ENCODE data around the gene GRK1.

GRK1 gene

DNA sequence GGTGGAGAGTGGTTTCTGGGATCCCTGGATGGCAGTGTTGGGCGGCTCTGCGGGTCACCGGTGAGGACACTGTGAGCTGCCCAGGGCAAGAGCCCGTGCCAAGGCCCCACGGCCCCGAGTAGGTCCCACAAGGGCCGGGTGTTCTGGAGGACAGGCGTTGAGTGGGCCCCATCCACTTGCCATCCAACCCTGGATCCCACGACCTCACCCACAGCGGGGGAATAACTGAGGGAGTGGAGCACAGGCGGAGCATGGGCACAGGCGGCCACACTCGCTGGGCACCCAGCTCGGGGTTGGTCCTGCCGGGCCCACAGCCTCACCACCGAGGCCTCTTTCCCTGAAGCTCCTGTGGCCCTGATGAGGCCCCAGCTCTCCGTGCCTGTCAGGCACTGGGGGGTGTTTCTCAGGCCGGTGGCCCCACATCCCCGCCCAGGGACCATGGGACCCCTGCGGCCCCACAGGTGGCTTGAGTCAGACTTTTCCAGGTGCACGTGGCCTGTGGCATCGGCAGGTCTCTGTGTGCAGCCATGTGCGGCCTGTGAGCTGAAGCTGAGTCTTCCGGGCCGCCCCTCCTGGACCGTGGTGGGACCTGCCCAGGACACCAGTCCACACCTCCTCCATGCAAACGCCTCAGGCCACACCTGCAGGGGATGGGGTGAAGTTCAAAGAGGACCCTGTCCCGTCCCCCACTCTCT lies 108.6 kb downstream of the GRK1 start:
- TF ChIP-seq, protein P1, sequence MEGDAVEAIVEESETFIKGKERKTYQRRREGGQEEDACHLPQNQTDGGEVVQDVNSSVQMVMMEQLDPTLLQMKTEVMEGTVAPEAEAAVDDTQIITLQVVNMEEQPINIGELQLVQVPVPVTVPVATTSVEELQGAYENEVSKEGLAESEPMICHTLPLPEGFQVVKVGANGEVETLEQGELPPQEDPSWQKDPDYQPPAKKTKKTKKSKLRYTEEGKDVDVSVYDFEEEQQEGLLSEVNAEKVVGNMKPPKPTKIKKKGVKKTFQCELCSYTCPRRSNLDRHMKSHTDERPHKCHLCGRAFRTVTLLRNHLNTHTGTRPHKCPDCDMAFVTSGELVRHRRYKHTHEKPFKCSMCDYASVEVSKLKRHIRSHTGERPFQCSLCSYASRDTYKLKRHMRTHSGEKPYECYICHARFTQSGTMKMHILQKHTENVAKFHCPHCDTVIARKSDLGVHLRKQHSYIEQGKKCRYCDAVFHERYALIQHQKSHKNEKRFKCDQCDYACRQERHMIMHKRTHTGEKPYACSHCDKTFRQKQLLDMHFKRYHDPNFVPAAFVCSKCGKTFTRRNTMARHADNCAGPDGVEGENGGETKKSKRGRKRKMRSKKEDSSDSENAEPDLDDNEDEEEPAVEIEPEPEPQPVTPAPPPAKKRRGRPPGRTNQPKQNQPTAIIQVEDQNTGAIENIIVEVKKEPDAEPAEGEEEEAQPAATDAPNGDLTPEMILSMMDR (conservative IDR thresholded peaks at IDR 0.05; ENCODE audit: control insufficient read depth, insufficient read depth, low read depth, low read length), result no peak
- no peak for DNase-seq (ENCODE audit: low read depth)
- H3K4me3 ChIP-seq (ENCODE audit: control insufficient read depth, low read depth, low read length), result no peak overlapping the region

DNA sequence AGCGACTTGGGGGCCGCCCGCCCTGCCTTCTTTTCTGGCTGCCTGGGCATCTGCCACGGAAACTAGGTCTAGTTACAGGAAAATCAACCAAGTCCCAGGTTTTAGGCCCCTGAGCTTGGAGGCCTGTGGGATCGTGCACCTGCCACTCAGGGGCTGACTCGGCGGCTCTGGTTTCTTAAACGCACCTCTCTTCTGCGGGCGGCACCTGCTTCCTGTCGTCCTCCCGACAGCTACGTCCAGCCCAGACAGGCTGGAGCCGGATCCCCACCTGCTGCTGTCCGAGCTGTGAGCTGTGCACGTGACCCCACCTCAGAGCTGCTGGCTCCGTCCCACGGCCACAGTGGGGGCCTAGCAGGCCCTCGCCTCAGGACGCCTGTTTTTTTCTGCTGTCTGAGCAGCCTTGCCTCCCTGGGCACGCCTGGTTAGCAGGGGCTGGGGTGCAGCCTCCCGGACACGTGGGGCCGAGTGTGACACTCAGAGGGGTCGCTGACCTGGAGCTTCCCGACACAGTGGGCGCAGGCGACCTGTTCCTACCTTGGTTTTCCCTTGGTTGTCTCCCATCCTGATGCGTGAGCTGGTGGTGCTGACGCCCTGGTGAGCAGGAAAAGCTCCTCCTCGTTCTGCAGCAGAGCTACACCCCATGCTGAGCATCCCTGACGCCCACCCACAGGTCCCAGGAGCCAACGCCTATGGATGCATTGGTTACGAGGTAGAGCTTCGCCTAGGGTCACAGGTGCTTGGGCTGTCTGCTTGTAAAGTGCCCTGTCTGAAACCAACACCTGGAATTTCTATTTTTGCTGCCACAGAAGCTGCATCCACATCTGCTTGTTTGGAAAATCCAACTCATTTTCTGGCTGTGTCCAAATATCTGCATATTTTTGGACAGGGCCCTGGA lies 109.5 kb downstream of the GRK1 start:
- no peak overlapping the region for H3K4me3 ChIP-seq (ENCODE audit: control insufficient read depth, low read depth, low read length)
- TF ChIP-seq, protein P1 (conservative IDR thresholded peaks at IDR 0.05; ENCODE audit: control insufficient read depth, insufficient read depth, low read depth, low read length), result no peak
- no peak for DNase-seq (ENCODE audit: low read depth)

DNA sequence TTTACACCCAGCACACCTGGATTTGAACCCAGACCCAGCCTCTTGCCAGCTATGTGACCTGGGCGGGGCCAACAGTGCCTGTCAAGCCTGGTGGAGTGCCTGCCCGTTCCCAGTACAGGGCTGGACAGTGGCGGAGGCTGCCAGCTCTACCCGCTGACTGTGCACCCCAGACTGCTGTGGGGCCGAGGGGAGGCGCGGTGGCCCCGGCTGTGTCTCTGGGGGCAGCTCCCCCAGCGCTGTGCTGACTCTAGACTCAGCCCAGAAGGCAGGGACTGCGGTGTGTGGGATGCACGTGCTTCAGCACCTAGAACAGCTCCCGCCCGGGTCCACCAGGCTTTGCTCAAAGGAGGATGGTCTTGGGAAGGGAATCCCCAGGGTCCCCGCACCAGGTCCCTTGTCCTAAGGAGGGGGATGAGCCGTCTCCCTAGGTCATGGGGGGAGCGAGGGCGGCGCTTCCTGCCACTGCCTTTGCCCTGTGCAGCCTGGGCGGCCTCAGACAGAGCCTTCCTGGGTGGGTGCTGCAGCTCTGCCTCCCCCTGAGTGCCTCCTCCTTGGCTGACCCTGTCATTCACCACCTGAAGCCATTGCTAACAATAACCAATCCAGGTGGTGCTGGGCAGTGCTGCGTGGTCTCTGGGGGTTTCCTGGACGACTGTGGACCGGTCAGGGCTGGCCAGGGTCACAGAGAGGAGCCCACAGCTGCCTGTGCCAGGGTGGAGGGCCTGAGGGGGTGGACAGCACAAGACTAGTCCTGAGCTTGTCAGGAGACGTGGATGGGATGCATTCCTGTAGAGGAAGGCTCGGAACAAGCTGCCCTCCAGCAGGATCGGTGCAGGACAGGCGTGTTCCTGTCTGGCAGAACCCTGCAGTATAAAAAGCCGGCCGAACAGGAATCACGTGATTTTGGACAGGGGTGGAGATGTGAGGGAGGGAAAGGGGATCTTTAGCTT lies 110.6 kb downstream of the GRK1 start:
- TF ChIP-seq, protein P1 (conservative IDR thresholded peaks at IDR 0.05; ENCODE audit: control insufficient read depth, insufficient read depth, low read depth, low read length), result no peak
- H3K4me3 ChIP-seq (ENCODE audit: control insufficient read depth, low read depth, low read length), result no peak overlapping the region
- DNase-seq (ENCODE audit: low read depth), result peak; percentile 22

DNA sequence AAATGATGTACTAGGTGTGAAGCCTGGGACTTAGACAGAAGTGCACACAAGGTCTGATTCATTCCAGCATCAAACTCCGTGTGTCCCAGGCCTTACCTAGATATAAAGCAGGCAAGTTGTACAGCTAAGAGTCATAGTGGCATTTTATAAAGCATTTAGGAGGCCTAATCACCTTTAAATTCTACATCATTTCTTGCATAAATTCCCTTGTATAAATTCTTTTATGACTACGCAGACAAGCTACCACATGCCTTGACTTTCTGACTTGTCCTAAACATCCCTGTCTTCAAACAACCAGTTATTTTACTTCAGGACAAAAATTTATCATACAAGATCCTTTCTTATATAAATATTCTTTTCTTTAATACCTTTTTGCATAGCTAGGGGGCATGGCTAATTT lies 114.6 kb downstream of the GRK1 start:
- no peak overlapping the region for H3K4me3 ChIP-seq (ENCODE audit: control insufficient read depth, low read depth, low read length)
- DNase-seq (ENCODE audit: low read depth), result no peak
- TF ChIP-seq, protein P1 (conservative IDR thresholded peaks at IDR 0.05; ENCODE audit: control insufficient read depth, insufficient read depth, low read depth, low read length), result peak; percentile 30

DNA sequence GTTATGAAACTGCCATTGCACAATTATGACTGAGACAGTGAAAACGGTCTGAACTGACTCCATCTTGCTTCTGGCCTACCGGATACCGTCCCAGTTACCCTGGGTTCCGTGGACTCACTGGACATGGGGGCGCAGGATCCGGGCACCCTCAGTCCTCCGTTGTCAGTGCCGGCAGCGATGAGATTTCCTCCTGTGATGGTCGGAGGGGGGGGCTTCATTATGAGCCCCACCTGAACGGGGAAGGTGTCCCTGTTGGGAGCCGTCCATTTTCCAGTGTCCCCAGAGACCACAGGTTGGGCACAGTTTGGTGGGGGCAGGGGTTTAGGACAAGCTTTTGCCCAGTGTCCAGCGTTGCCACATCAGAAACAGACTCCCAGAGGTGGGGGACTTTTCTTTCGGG lies 115.5 kb downstream of the GRK1 start:
- TF ChIP-seq, protein P1 (conservative IDR thresholded peaks at IDR 0.05; ENCODE audit: control insufficient read depth, insufficient read depth, low read depth, low read length), result no peak
- DNase-seq (ENCODE audit: low read depth), result no peak
- no peak overlapping the region for H3K4me3 ChIP-seq (ENCODE audit: control insufficient read depth, low read depth, low read length)

DNA sequence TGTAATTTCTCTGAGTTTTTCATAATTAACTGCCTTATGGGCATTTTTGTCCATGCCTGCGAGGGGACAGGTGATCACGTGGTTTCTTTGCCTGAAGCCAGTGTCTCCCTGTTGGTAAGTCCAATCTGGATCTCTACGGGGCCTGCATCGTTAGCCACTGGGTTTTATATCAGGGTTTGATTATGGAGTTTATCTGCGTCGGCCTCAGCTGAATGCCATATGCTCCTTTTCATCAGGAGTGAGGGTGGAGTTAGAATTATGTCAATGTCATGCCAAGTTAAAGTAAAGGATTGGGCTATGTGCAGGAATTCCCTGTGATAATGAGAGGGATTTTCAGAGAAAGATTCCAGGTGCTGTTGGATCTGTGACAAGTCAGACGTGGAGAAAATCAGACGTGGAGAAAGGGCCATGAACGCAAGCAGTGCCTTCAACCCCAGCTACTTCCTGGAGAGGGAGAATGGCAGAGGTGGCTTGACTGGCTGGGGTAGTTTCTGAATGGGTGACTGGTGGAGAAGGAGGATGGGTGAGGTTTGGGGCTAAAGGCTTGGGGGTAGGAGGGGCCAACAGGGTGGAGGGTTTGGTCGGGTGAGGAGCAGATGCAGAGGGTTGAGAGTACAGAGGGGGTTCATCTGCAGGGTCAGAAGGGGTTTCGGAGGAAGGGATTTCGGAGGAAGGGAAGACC lies 116.3 kb downstream of the GRK1 start:
- DNase-seq (ENCODE audit: low read depth), result no peak
- no peak overlapping the region for H3K4me3 ChIP-seq (ENCODE audit: control insufficient read depth, low read depth, low read length)
- TF ChIP-seq, protein P1 (conservative IDR thresholded peaks at IDR 0.05; ENCODE audit: control insufficient read depth, insufficient read depth, low read depth, low read length), result no peak

All from fibroblast of mammary gland (primary cell).